Activated effector memory CD4-positive, alpha-beta T cell treated with anti-CD3 and anti-CD28 coated beads, Interleukin-2, amount 50 U/mL, for 16 hours (primary cell): ENCODE results near the gene ING5.
A peak's percentile ranks its signal among the peaks of the same experiment; 100 is the strongest.

Source experiments
- DNase-seq: peaks from one replicate; pipeline ENCODE4 v3.0.0-alpha.2; 2020

Gene ING5

DNA sequence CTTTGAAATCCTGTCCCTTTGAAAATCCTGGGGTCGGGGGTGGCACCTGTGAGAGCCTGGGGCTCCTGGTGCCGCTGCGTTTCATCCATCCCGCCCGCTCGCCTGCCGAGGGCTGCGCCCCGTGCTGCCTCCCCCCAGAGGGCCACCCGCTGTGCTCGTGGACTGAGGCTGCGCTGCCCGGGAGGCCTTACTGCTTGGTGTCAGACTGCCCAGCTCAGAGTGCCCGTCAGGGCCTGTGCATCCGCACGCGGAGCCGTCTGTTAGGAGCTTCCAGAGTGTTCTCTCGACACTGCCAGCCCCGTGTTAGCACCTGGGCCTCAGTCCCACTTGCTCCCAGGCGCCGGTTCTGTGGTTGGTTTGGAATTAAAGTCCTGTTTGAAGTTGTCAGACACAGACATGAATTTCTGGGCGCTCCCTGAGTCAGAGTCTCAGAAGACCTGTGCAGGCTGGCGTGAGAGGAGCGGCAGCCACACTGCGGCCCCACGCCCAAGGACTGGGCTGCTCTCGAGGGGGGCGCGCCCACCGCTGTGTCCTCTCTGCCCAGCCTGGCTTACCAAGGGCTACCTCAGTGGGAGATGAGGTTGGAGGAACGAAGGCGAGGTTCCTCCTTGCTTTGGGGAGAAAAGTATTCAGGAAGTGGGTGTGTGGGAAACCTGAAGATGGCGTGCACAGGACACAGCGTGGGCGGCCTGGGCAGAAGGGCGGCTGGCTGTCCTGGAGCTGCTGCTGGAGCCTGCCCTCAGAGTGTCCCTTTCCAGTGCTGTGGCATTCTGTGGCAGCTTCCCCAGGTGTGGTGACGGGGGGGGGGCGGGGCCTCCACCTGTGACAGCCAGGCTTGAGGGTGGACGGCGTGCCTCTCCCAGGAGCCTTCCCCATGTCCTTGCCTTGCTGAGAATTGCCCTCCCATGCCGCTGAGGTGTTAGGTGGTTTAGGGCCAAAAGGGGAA lies 29.3 kb upstream of the ING5 start:
- DNase-seq: no peak

DNA sequence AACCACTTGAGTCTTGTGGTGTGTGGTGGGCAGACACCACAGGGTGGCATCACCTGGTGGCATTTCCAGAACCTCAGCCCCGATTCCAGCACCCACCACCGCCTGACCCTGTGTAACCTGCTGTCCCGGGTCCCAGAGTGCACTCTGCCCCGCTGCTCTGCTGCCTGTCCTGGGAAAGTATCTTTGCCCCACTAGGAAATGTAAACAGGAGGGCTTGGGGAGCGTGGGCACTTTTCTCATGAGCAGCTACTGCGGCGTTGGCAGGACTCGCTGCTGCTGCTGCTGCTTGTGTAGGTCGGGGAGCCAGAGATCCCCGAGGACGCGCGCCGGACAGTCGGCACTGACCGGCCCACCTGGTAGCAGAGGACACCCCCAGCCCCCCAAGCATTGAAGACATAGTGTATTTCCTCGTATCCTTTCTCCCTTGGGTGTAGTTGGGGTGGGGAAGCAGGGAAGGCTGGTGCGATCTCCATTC lies 28.6 kb upstream of the ING5 start:
- DNase-seq: no peak

DNA sequence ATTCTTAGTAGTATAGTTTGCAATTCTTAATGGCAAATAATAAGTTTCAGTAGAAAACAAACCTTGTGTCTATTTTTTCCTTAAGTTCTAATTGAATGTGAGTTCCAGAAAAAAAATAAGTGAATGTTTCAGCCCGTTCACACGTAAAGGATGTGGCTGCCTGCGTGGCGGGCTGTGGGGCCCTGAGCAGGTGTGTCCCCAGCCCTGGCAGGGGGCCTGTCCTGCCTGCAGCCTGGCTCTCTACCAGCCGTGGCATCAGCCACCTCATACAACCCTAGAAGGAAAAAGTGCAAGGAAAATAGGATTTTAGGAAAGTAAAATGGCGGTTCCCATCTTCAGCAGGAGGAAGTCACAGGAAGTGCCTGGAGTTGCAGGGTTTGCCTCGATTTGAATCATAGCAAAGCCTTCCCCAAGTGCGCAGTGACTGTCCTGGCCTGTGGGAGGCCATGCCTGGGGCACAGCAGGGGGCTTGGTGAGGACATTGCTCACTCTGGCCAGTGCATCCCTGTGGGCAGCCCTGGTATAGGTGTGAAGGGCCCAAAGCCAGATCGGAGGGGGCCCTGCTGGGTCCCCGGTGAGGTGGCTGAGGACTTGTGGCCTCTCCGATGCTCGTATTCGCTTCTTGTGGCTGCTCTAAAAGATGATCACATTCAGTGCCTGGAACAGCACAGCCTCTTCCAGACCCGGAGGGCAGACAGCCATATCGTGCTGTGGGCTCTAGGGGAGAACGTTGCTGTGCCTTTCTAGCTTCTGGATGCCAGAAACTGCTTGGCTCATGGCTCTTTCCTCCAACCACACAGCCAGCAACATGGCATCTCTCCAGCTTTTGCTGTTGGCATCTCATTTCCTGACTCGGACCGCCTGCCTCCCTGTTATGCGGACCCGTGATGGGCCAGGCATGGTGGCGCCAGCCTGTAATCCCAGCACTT lies 27.8 kb upstream of the ING5 start:
- DNase-seq: no peak

DNA sequence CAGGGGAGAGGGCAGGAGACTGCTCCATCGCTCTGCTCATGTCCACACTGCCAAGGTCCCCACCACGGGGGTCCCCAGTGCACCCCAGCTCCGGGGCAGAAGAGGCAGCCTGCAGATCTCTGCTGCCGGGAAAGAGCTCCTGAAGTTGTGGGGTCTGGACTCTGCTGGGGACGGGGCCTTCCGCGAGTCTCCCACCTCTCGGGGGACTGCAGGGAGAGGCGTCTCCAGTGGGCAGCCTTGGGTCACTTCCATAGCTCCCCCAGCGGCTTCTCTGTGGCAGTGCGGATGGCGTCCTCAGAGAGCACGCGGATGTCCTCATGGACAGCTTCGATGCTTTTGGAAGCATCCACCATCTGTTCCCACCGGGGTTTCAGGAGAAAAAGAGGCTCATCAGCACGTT lies 26.0 kb upstream of the ING5 start:
- no peak for DNase-seq

DNA sequence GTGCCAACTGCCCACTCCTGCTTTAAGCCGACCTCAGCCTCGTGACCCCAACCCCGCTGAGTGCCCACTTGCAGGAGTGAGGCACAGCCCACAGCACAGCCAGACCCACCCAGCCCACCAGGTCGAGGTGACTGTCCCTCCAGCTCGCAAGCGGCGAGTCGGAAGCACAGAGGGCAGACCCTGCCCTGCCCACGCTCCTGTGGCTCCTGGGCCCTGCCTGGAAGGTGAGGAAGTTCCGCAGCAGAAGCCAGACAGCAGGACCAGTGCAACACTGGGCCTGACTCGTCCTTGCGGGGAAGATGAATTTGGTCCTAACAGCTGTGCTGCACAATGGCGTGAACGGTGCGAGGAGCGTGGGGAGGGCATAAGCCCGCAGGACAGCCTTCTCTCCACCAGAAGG lies 25.2 kb upstream of the ING5 start:
- no peak for DNase-seq

DNA sequence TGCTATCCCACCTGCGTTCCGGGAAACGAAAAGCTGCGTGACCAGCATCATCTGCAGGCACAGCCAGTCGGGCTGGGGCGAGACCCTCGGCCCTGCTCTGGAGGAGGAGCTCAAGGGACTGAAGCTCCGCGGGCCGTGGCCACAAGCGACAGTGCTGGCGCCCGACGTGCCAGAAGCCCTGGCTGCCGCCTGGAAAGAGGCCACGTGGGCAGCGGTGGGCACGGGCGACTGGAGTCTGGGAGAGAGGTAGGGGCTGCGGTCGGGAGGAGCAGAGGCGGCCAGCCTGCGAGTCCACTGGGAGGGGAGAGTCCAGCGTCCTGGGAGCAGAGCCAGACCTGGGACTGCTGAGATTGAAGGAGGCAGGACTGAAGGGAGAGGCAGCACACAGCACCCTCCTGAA lies 24.4 kb upstream of the ING5 start:
- no peak for DNase-seq

GRCh38 chr2:241678307-241678706 lies 23.5 kb upstream of the ING5 start:
- DNase-seq: no peak

DNA sequence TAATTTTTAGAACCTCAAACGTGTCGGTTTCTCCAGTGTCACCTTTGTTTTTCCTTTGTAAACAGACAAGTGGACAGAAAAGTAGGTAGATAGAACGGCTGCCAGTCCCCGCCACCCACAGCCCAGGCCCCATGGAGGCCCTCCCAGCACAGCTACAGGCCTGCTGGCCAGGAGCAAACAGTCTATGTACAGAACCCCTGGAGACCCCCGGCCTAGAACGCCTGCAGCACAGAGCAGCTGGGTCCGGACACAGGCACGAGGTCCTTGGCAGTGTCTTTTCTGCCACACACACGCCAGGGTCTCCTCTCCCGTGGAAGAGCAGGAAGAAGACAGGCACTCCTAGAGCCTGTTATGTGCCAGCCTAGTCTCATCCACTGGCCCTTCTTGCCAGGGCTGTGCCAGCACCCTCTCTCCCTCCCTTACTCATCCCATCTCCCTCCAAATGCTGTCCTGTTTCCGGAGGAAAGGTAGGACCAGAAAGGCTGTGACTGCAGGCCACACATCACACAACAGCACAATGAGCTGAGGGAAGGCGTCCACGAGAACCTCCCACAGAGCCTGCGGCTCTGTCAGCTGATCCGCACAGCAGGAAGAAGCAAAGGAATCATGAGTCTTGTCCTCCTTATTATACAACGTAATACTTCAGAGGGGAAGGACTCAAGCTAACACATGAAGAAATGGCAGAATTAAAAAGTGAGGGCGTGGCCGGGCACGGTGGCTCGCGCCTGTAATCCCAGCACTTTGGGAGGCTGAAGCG lies 22.9 kb upstream of the ING5 start:
- no peak for DNase-seq

GRCh38 chr2:241680044-241680443 lies 21.8 kb upstream of the ING5 start:
- DNase-seq: no peak

- no peak for DNase-seq
These were observed 20.8 kb upstream of the ING5 start for GRCh38 chr2:241680827-241681599.

GRCh38 chr2:241686324-241686649 lies 15.6 kb upstream of the ING5 start:
- DNase-seq: no peak

GRCh38 chr2:241686650-241687425 lies 15.0 kb upstream of the ING5 start, which contains the start of gene DTYMK:
DTYMK (minus strand) TSS chr2:241686815; CDS start chr2:241686783, 32 bp downstream.
- peak; percentile 98 for DNase-seq

- no peak for DNase-seq
These were observed 12.5 kb upstream of the ING5 start for GRCh38 chr2:241689306-241689705.

GRCh38 chr2:241690202-241690717 lies 11.6 kb upstream of the ING5 start:
- DNase-seq: no peak

GRCh38 chr2:241692448-241692847 lies 9.4 kb upstream of the ING5 start:
- DNase-seq: no peak

- no peak for DNase-seq
These were observed 6.2 kb upstream of the ING5 start for GRCh38 chr2:241695651-241696050.

GRCh38 chr2:241701149-241701398 lies 765 bp upstream of the ING5 start:
- DNase-seq: no peak

- DNase-seq: peak; percentile 96
These were observed 554 bp downstream of the ING5 start for GRCh38 chr2:241702155-241703031.

DNA sequence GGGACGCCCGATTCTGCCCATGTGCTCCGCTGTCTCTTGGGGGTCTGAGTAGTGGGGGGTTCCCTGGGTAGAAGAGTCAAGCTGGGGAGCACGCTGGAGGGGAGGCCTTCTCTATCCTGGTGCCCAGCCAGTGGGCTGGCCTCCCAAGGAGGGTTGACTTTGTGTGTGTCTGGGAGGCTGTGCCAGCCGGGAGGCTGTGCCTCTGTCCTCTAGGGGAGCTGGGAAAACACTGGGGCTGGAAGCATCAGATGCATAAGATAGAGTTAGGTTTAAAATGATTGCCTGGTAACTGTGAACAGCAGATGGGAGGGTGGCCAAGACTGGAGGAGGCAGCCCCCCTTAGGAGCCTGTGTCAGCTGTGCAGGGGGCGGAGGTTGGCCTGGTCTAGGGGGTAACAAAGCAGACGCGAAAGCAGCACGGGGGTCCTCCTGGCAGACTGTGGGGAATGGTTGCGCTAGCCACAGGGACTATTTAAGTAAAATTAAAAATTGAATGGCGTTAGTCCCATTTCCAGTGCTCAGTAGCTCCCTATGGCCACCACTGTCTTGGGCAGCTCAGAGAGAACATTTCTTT lies 1.3 kb downstream of the ING5 start:
- no peak for DNase-seq

DNA sequence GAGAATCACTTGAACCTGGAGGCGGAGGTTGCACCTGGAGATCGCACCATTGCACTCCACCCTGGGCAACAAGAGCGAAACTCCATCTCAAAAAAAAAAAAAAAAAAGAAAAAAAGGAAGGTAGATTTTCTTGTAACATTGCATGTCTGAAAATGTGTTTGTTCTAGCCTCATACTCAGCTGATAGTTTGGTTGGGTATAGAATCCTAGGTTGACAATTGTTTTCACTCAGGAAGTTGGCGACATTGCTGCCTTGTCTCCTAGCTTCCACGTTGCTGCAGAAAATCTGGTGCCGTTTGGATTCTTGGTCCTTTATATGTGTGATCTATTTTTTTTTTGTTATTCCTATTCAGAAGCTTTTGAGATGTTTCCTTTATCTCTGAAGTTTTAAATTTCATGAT lies 4.7 kb downstream of the ING5 start:
- DNase-seq: no peak
